HepG2 (cell line): ENCODE measurements around the gene ATRIP. TPM values are rescaled to one million over a fixed set of nuclear protein-coding genes. Genes with fewer than 3 reads are reported as not detected.

ENCODE experiments used
- AKAP8 ChIP-seq: sonication (generic); formaldehyde crosslinking; IDR thresholded peaks from 2 replicates; pipeline ENCODE4 v1.5.1; 2020; ENCODE audit warnings: mild to moderate bottlenecking, missing genetic modification reagents
- ARNT ChIP-seq: fragments of 450-650 bp; IDR thresholded peaks from 2 replicates; pipeline ENCODE4 v1.6.1; 2017
- ATRX ChIP-seq: sonication (generic); formaldehyde crosslinking; IDR thresholded peaks from 2 replicates; pipeline ENCODE4 v1.4.0; 2020; ENCODE audit warnings: missing genetic modification reagents, borderline replicate concordance
- DZIP1 ChIP-seq: sonication (generic); formaldehyde crosslinking; IDR thresholded peaks from 2 replicates; pipeline ENCODE4 v1.5.0; 2020; ENCODE audit warnings: mild to moderate bottlenecking, missing genetic modification reagents
- HOMEZ ChIP-seq: IDR thresholded peaks from 2 replicates; pipeline ENCODE4 v1.6.1; 2016; ENCODE audit warnings: low read depth
- MIER2 ChIP-seq: IDR thresholded peaks from 2 replicates; pipeline ENCODE4 v1.6.1; 2016; ENCODE audit warnings: missing biosample characterization, missing genetic modification reagents
- MXD3 ChIP-seq: IDR thresholded peaks from 2 replicates; pipeline ENCODE4 v1.6.1; 2016; ENCODE audit warnings: mild to moderate bottlenecking, missing biosample characterization, missing genetic modification reagents
- PAXIP1 ChIP-seq: sonication (generic); formaldehyde crosslinking; conservative IDR thresholded peaks from 2 replicates; pipeline ENCODE4 v1.4.0; 2020; ENCODE audit warnings: mild to moderate bottlenecking, missing genetic modification reagents, moderate library complexity
- PRDM10 ChIP-seq: sonication (generic); formaldehyde crosslinking; IDR thresholded peaks from 2 replicates; pipeline ENCODE4 v1.4.0; 2020; ENCODE audit warnings: low read depth, missing genetic modification reagents
- ZEB1 ChIP-seq: IDR thresholded peaks from 2 replicates; pipeline ENCODE4 v1.6.1; 2012; ENCODE audit warnings: mild to moderate bottlenecking, low read depth, inconsistent platforms; ENCODE audit not compliant: insufficient replicate concordance
- ZNF430 ChIP-seq: sonication (generic); formaldehyde crosslinking; IDR thresholded peaks from 2 replicates; pipeline ENCODE4 v1.9.0; 2021; ENCODE audit warnings: mild to moderate bottlenecking, missing genetic modification reagents
- ZNF44 ChIP-seq: sonication (generic); formaldehyde crosslinking; IDR thresholded peaks from 2 replicates; pipeline ENCODE4 v1.5.1; 2020; ENCODE audit warnings: mild to moderate bottlenecking, missing genetic modification reagents
- ZNF580 ChIP-seq: IDR thresholded peaks from 2 replicates; pipeline ENCODE4 v1.6.1; 2016; ENCODE audit warnings: low read depth, borderline replicate concordance
- ZNF777 ChIP-seq: sonication (generic); formaldehyde crosslinking; IDR thresholded peaks from 2 replicates; pipeline ENCODE4 v1.4.0; 2020; ENCODE audit warnings: missing genetic modification reagents
- ZNF891 ChIP-seq: sonication (generic); formaldehyde crosslinking; IDR thresholded peaks from 2 replicates; pipeline ENCODE4 v1.5.0; 2020; ENCODE audit warnings: mild to moderate bottlenecking, missing genetic modification reagents
- polyA plus RNA-seq, 8 experiments: library from polyadenylated mRNA; depleted of rRNA in 3 of 8; stranded (reverse) in 7 of 8; unstranded in 1 of 8; fragments of >200 nt; fragmentation: Illumina TruSeq in 4 of 8; extraction: Trizol in 4 of 8; gene quantifications; 2 replicates each; pipeline versions ENCODE4 v1.2.1 to v1.2.3, GENCODE V29; 2011 to 2016; ENCODE audit warnings: low read depth in 4 of 8, missing spikeins in 1 of 8, mixed read lengths in 1 of 8; ENCODE audit not compliant: insufficient read depth in 1 of 8
- total RNA-seq, 5 experiments: library from RNA; depleted of rRNA; stranded (reverse); fragments of >200 nt; fragmentation: Illumina TruSeq; extraction: Trizol; gene quantifications; 2 replicates each; pipeline ENCODE4 v1.2.3, GENCODE V29; 2016; ENCODE audit warnings: low read depth in 1 of 5

Gene ATRIP
- total and polyA plus RNA-seq, 2 of the 13 experiments (the other 11 are each of a cell fraction or from before 2014, with no cell fraction given), result 5.1 to 12.5 TPM

GRCh38 chr3:48472923-48473616 is 26.5 kb downstream of the ATRIP start (continued):
- TF ChIP-seq DZIP1, result no peak
- peak; percentile 24 for TF ChIP-seq ZEB1
- 0 out of 2 replicates have a peak, but pooled peaks have one; percentile 68 for TF ChIP-seq ZNF430 (CRISPR knock-in tag)
- TF ChIP-seq MXD3 (CRISPR knock-in tag), result no peak; the same call in 1 of the 2 replicates
- TF ChIP-seq ZNF44, result no peak
- no peak; the same call in 1 of the 2 replicates for TF ChIP-seq MIER2
- TF ChIP-seq PAXIP1 (CRISPR knock-in tag), result peak; percentile 97
- no peak; the same call in 1 of the 2 replicates for TF ChIP-seq ZNF891
- TF ChIP-seq ARNT, result no peak
- peak; percentile 37 for TF ChIP-seq ZNF580 (CRISPR knock-in tag)
- TF ChIP-seq HOMEZ, result peak; percentile 63; the same call in 1 of the 2 replicates
- TF ChIP-seq ATRX (CRISPR knock-in tag), result no peak
- TF ChIP-seq PRDM10 (CRISPR knock-in tag), result peak; percentile 82; the same call in 1 of the 2 replicates
- TF ChIP-seq AKAP8 (CRISPR knock-in tag), result peak; percentile 55; the same call in 1 of the 2 replicates
- no peak for TF ChIP-seq ZNF777 (CRISPR knock-in tag)
